ENCODE data around the gene GARIN1A.

DNA sequence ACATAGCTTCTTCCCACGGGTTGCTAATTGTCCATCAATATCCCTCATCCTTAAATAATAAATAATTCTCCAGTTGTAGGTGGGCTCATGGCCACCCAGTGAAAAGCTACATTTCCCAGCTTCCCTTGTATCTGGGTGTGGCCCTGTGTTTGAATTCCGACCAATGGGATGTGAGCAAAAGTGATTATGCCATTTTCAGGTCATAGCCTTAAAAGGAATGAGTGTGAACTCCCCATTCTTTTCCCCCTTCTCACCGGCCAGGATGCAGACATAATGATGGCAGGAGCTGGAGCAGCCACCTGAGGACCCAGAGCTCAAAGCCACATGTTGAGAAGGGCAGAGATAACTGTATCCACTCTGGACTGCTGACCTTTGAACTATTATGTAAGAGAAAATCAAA lies 36.7 kb downstream of the GARIN1A start:
- TF ChIP-seq, protein P1, sequence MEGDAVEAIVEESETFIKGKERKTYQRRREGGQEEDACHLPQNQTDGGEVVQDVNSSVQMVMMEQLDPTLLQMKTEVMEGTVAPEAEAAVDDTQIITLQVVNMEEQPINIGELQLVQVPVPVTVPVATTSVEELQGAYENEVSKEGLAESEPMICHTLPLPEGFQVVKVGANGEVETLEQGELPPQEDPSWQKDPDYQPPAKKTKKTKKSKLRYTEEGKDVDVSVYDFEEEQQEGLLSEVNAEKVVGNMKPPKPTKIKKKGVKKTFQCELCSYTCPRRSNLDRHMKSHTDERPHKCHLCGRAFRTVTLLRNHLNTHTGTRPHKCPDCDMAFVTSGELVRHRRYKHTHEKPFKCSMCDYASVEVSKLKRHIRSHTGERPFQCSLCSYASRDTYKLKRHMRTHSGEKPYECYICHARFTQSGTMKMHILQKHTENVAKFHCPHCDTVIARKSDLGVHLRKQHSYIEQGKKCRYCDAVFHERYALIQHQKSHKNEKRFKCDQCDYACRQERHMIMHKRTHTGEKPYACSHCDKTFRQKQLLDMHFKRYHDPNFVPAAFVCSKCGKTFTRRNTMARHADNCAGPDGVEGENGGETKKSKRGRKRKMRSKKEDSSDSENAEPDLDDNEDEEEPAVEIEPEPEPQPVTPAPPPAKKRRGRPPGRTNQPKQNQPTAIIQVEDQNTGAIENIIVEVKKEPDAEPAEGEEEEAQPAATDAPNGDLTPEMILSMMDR (IDR thresholded peaks at IDR 0.05) = no peak
- no peak for TF ChIP-seq POLR2A (IDR thresholded peaks at IDR 0.05)

Data from stomach (tissue), 4 donors.